GM18909 (cell line): ENCODE results near the gene FAR2.
"Not testable (repeated sequence)": the region's sequence is repeated elsewhere in the genome, so short reads cannot be mapped to it uniquely, and the experiment has no call there.

Experiments
- ATAC-seq: cut with Tn5 transposase; IDR thresholded peaks from one replicate; pipeline ENCODE4 v1.9.1; 2021; ENCODE audit warnings: mild to moderate bottlenecking; ENCODE audit not compliant: unreplicated experiment, poor library complexity

FAR2 gene

DNA sequence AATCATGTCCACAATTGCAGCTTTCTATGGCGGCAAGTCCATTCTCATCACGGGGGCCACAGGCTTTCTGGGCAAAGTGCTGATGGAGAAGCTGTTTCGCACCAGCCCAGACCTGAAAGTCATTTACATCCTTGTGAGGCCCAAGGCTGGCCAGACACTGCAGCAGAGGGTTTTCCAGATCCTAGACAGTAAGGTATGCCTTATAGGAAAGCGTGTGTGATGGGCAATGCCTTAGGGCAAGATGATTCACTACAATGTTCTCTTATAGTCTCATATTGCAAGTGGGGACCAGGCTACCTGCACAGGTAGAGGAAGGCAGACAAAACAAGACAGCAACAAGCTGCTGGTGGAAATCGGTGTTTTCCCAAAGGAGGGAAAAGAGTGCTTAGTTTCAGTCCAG is 121.4 kb downstream of the FAR2 start:
- ATAC-seq = no peak

DNA sequence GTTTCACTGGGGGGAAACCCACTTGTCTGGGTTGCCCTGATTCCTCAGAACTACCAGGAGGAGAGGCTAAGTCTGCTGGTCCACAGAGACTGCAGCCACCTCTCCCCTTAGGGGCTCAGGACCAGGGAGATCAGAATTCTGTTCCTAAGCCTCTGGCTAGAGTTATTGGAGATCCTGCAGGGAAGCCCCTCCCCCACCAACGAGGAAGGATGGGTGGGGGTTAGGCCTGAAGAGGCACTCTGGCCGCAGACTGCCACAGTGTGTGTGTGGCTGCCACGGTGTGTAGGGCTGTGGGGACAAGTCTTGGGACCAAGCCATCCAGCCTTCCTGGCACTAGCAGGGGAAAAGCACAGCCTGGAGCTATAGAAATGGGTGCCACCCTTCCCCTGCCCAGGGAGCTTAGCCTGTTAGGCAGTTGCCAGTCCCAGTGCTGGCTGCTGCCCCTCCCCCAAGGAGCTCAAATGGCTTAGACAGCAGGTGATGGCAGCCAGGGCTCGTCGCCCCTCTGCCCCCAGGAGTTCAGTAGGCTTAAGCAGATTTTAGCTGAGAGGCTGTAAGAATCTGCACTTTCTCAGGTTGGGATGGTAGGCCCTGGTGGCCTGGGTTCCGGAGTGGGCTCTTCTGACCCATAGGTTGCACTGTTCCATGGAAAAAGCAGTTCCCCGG is 124.2 kb downstream of the FAR2 start:
- ATAC-seq = no peak

DNA sequence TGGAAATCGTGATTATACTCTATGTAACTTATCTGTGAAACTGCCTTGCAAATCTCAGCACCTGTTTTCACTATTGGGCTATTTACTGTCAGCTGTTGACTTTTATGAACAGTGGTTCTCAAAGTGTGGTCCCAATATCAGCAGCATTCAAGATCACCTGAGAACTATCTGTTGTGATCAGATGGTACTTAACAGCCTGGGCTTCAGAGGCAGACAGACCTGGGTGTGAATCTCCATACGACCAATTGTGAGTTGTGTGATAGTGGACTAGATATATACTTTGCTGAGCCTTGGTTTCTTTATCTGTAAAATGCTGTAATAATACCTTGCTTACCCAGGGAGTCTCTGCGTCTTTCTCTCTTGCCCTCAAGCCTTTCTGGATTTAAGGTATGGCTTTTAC is 126.8 kb downstream of the FAR2 start:
- ATAC-seq = no peak

DNA sequence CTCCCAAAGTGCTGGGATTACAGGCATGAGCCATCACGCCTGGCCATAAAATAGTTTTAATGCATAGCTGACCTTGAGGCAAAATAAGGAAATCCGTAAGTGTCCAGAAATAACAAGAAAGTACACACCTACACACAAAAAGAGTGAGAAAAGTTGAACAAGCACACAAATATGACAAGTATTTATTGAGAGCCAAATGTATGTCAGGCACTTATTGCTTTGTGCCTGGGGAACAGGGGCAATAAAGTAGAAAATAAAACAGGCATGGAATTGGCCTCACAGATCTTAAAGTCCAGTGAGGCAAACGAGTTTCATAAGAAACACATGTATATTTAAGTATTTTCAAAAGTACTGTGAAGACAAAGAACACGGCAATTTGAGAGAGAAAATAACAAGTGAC is 128.2 kb downstream of the FAR2 start:
- ATAC-seq = no peak

DNA sequence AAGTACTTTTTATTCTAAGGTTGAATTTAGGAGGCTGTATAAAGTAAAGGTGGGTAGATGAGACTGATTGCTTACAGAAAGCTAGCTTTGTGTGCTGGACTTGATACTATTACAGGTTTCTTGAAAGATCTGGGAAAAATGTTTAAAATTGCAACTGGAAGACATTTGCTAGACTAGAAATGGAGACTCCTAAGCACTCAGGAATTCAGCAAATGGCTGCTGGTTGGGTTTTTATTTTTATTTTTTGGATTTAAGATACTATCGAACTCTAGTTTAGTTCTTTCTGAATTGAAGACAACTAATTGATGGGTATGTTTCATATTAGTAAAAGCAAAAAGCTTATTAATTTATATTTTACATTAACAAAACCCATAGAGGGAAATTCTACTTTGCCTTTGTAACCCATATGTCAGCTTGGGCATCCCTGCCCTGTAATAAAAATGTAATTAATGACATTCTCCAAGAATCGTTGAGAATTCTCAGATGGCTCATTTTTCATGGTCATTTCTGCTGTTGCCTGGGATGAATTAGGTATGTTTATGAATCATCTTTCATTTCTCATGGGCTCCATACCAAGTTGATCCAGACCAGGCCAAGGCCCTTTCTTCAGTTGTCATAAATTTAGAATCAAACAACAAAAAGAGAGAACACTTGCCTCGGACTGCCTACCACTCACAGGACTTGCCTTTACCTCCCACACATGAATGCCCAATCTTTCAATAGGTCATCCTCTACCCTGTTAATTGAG is 129.8 kb downstream of the FAR2 start:
- no peak for ATAC-seq

DNA sequence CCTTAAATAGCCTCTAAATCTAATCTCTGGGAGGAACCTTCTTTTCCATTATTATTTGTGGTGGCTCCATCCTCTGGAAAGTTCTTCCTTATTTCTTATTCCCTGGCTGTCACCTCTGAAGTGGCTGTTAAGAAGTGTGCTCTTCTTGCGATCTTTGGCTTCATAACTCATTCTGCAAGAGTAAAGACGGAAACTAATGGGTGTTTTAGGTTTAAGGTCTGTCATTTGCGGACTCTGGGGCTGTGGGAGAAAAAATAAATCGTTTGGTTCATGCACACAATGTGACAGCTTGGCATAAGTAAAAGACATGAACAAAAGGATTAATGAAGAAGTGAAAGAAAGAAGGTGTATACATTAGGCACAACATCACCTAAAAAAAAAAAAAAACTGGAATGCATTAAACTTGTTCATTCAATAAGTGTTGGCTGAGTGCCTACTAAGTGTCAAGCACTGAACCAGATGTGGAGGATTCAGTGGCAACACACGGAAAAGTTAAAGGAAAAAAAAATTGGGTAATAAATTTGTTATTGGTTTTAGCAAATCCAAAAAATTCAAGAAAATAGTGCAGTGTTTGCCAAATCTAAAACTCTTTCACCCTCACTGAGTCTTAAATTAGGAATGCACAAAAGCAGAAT is 132.4 kb downstream of the FAR2 start:
- no peak for ATAC-seq

DNA sequence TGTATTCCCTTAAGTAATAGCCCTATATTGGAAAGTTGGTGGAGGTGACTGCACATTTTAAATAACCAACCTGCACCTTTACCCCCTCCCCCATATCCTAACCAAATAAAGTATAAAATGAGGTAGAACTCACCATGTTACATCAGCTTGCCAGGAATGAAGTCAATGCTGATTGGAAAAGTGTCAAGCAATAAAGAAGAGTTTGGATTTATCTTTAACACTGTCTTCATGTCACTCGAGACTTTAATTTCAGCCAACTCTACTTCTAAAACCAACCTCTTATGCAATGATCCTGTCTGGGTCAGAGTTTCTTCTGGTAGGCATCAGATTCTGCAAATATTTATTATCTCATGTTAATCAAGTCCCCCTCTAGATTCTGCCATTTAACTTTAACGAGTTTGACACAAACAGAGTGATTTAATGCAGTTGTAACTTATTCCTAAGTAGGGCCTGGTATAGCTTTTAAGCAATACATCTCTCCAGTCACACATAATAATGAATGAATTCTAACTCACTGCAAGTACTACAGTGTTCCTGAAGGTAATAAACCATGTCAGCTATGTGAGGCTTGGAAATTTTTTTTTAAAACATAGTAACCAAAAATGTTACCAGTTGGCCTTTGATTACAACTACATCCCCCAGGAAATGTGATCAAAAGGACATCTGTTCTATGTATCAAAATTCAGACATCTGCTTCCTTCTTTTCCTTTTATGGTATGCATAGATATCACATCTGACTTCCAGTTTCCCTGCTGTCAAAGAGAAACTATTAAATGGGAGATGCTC is 133.1 kb downstream of the FAR2 start:
- ATAC-seq = no peak

DNA sequence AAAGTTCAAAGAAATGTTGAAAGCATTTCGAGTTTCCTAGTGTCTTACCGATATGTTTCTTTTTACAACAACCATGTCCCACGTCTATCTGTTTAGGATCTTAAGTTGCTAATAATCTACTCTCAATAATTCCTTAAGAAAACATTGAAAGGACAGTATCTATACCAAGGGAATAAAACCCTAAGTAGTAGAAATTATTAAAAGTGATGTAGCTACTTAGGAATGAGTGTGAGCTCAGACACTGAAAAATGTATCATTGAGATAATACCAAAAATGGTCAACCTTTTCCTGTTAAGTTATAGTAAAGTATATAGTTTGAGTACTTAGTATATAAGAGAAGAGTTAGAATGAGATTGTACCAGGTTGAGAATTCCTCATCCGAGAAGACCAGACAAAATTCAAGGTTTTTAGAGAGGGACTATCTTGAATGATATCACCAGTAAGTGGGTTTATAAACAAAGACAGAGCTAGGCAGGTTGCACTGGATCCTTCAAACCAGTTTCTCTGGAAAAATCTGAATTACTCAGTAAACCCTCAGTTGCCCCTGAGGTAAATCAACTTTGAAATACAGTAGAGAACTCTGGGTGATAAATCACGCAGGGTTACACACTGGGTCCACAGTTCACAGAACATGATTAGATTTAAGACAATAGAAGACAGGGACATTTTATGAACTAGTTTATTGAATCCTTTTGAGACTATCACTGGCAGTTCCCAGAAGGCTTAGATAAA is 135.1 kb downstream of the FAR2 start:
- no peak for ATAC-seq

DNA sequence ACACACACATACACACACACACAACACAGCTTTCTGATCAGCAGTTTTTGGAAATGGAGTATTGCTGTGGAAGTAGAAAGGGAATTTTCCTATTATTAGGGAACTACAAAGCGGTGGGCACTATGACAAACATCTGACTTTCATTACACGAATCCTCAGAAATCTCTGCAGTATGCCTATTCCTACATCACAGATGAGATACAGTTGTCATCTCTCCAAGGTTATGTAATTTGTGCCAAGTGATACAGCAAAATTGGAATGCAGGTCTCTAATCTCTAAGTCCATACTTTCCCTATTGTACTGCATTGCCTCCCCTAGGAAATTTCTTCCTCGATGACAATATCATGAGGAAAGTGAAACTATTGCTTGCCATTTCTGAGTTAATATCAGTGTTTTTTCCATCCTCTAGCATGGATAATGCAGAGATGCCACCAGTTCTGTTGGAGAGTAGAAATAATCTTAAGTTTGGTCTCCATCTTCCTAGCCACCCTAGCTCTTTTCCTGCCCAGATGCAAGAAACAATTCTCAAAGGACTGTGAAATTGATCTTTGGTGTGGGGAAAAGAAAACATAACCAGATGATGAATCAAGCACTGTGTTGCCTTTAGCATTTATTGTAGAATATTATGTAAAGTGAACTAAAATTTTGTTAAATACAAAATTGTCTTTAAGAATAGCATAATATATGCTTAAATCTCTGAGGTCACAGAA is 137.2 kb downstream of the FAR2 start:
- no peak for ATAC-seq

DNA sequence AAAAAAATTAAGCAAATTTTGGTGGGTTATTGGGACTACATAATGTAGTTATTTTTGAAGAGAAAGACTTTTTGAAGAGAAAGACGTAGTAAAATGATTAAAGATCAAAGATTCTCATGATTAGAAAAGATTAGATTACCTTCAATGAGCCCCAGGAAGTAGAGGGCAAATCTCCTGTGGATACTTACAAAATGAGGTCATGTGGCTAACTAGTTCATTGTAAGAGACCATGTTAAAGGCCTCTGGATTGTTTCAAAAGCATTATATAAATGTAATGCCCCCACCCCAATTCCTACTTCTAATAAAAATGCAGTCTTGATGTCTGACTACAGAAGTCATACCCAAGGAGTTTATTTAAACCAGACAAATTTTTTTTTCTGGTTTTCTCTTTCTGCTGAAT is 138.5 kb downstream of the FAR2 start:
- no peak for ATAC-seq

DNA sequence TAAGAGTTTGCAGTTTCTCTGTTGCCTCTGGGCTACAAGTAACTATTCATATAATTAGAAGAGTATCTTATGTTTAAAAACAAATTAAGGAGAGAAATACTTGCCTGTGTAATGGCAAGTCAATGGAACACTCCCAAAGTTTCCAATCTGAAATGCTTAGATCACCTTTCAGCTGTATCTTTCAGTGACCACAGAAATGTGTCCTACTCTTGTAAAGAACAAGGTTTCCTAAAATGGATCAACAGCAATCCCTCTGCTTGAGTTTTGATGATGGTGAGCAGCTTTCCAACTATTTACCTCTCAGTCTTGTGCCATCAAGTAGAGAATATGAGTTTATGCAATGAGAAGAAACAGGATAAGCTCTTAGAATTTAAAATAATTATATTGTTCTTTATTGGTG is 139.0 kb downstream of the FAR2 start:
- ATAC-seq = no peak

DNA sequence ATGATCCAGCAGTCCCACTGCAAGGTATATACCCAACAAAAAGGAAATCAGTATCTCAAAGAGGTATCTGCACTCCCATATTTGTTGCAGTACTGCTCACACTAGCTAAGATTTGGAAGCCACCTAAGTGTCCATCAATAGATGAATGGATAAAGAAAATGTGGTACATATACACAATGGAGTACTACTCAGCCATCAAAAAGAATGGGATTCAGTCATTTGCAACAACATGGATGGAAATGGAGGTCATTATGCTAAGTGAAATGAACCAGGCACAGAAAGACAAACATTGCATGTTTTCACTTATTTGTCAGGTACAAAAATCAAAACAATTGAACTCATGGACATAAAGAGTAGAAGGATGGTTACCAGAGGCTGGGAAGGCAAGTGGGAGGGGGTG is 141.4 kb downstream of the FAR2 start:
- not testable (repeated sequence) for ATAC-seq

DNA sequence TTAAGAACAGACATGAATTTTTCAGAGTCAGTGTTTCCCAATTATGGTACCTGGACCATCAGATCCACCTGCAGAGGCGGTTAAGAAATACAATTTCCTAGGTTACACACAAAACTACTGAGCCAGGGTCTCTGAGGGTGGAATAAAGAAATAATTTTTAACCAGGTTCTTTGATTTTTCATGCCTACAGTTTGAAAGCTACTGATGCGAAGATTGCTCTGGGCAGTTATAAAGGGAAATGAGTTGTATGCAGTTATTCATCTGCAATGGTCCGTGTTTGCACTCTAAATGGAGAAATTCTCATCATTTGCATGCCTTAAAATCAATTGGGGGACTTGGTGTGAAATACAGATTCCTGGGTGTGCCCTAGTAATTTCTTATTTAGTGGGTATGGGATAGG is 142.1 kb downstream of the FAR2 start:
- ATAC-seq = no peak

DNA sequence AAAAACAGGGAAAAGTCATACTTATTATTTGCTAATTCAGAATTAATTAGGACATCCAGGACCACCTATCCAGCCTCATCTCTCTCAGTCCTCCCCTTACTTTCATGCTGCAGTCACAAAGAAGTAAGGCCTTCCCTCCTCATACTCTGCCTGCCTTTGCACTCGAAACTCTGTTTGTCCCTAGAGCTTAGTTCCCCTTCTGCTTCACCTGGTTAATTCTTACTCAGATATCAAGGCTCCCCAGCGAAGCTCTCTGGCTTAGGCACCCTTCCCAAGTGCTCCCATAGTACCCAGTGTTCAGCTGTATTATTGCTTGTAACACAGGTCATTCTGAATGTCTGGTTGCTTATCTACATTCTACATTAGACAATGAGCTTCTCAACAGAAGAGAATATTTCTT is 150.6 kb downstream of the FAR2 start:
- ATAC-seq = peak; percentile 51

DNA sequence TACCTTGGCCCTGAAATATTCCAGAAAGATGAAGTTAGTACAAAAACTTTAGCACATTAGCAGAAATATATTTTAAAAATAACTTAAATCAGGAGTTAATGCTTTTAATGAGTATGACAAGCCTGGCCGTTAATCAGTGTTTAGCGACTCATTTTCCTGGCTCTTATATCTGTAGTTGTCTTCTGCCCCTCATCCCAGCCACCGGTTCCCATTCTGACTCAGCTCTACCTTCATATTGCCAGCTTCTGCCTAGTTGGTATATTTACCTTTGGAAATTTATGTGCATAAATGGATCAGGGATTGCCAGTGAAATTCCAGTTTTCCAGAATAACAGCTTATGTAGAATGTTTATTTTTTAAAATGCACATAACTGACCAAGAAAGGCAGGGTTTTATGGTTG is 152.0 kb downstream of the FAR2 start:
- no peak for ATAC-seq

DNA sequence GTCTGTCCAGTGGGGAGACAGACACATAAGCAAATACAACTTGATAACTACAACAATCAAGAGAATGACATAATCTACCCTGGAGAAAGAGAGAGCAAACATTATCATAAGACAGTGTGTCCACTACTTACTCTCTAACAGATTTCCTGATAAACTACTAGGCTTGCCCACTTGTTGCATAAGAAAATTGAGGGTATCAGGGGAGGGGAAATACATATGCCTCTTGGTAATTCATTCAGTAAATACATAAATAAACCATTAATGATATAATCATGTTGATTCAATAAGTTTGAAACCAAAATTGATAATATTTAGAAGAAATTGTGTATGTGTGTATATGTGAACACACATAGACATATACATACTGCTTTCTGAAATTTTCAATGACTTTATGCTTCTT is 155.3 kb downstream of the FAR2 start:
- no peak for ATAC-seq

DNA sequence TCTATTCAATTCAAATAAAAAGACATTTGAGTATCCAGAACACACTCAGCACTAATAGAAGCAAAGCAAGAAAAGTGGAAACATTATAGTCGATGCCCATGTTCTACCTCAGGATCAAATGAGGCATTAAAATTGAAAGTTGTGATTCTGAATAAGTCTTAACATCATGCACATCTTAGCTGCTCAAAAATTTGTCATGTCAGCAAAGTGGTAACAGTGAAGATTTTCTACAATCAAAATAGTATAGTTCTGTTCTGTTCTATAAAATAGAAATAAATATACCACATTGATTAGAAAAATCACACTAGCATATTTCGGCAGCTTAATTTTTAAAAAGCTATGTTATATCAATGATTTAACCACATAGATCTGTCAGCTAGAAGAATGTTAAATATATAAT is 157.2 kb downstream of the FAR2 start:
- no peak for ATAC-seq

DNA sequence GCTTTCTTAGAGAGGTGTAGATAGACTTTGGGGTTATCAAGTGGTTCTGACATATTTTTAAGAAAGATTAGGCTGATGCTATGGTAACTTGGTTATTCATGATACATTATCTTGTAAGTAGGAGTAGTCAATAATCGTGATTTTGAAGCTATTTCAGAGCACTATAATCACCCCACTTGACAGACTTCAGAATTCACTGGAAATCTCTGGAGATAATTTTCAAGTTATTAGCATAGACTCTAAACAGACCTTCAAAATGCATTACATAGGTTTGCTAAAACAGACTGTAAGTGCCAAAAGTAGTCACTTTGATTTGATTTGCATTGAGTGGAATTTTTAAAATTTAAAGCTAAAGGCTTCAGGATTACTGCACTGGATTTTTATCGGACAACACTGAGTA is 157.6 kb downstream of the FAR2 start:
- ATAC-seq = no peak

DNA sequence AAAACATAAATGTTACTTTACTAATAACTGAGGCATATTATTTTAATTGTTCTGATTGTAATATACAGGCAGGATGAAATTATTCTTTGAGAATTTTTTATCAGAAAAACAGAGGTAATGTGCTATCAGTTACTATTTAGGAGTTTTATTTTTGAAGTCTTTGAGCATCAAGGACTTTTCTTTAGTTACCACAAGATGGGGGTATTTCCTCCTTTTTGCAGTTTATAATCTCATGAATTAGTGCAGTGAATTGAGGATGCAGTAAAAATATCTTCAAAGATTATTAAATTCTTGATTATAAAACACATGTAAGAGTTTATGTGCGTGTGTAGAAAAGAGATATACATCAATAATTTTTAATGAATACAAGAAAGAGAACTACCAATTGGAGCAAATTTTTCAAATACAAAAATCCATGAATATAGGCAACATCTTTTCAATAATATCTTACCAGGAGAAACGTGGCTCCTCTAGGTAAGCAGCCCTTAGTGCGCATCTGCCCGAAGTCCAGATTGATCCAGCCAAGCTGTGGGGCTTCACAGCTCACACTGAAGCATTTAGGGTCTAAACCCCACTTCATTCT is 160.3 kb downstream of the FAR2 start:
- ATAC-seq = no peak
